ENCODE measurements around the gene S100A9.

The S100A9 gene

DNA sequence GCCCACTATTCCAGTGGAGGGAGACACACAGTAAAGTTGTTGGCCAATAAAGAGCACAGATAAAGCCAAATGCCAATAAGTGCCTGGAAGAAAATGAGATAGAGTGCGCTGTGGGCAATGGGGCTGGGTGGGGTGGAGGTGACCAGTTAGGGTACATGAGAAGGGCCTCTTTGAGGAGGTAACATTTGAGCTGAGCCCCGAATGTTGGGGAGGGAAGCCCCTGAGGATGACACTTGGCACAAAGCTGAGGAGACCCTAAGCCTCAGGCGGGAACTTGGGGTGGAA is 979 bp downstream of the S100A9 start:
- no peak overlapping the region for H3K4me3 ChIP-seq (ENCODE audit: low read depth, low read length)
- DNase-seq (ENCODE audit: low read depth): no peak
- TF ChIP-seq, protein P1, sequence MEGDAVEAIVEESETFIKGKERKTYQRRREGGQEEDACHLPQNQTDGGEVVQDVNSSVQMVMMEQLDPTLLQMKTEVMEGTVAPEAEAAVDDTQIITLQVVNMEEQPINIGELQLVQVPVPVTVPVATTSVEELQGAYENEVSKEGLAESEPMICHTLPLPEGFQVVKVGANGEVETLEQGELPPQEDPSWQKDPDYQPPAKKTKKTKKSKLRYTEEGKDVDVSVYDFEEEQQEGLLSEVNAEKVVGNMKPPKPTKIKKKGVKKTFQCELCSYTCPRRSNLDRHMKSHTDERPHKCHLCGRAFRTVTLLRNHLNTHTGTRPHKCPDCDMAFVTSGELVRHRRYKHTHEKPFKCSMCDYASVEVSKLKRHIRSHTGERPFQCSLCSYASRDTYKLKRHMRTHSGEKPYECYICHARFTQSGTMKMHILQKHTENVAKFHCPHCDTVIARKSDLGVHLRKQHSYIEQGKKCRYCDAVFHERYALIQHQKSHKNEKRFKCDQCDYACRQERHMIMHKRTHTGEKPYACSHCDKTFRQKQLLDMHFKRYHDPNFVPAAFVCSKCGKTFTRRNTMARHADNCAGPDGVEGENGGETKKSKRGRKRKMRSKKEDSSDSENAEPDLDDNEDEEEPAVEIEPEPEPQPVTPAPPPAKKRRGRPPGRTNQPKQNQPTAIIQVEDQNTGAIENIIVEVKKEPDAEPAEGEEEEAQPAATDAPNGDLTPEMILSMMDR (IDR thresholded peaks at IDR 0.05; ENCODE audit: control insufficient read depth, extremely low read depth, insufficient read depth): no peak

DNA sequence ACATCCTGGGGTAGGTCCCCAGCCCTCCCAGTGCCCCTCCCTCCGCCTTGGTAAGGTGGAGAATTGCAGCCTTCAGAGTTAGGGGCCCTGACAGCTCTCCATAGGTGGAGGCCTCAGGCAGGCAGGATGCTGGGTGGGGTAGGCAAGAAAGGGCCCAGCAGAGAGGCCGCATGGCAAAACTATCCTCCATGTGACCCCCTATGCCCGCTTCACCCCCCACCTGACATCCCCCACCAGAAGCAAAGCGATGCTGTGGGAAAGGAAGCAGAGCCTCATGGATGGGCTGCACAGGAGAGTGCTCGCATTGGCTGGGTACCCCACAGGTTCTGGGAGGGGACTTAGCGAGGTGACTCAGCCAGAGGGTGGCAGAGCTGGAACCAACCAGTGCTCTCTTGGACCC is 1.6 kb downstream of the S100A9 start:
- DNase-seq (ENCODE audit: low read depth): no peak
- H3K4me3 ChIP-seq (ENCODE audit: low read depth, low read length): no peak overlapping the region
- TF ChIP-seq, protein P1 (IDR thresholded peaks at IDR 0.05; ENCODE audit: control insufficient read depth, extremely low read depth, insufficient read depth): no peak

DNA sequence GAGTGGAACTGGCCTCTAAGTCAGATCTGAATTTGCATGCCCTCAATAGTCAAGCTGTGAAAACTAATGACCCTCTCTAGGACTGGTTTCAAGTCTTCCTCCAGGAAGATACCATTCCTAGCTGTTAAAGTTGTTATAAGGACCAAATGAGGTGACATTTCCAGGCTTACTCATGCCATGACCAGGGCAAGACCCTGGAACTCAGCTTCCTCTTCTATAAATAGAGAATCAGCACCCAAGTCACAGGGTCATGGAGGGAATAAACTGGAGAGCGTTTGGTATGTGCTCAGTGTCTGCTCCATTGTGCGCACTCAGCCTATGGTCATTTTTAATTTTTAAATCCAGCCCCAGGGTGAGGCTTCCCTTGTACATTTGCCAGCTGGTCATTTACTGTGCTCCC is 2.5 kb downstream of the S100A9 start:
- TF ChIP-seq, protein P1 (IDR thresholded peaks at IDR 0.05; ENCODE audit: control insufficient read depth, extremely low read depth, insufficient read depth): no peak
- no peak overlapping the region for H3K4me3 ChIP-seq (ENCODE audit: low read depth, low read length)
- DNase-seq (ENCODE audit: low read depth): no peak

DNA sequence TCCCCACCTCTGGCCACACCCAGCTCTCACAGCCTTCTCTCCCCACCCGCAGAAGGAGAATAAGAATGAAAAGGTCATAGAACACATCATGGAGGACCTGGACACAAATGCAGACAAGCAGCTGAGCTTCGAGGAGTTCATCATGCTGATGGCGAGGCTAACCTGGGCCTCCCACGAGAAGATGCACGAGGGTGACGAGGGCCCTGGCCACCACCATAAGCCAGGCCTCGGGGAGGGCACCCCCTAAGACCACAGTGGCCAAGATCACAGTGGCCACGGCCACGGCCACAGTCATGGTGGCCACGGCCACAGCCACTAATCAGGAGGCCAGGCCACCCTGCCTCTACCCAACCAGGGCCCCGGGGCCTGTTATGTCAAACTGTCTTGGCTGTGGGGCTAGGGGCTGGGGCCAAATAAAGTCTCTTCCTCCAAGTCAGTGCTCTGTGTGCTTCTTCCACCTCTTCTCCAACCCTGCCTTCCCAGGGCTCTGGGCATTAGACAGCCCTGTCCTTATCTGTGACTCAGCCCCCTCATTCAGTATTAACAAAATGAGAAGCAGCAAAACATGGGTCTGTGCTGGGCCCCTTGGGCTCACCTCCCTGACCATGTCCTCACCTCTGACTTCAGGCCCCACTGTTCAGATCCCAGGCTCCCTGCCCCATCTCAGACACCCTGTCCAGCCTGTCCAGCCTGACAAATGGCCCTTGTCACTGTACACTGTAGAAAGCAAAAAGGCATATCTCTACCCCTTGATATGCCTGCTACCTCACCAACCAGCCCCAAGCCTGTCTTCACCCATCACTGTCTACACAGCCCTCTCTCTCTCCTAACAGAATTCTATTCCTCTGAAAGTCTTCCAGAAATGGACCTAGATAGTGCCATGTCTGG is 3.2 kb downstream of the S100A9 start:
- H3K4me3 ChIP-seq (ENCODE audit: low read depth, low read length): no peak overlapping the region
- TF ChIP-seq, protein P1 (IDR thresholded peaks at IDR 0.05; ENCODE audit: control insufficient read depth, extremely low read depth, insufficient read depth): no peak
- DNase-seq (ENCODE audit: low read depth): no peak

DNA sequence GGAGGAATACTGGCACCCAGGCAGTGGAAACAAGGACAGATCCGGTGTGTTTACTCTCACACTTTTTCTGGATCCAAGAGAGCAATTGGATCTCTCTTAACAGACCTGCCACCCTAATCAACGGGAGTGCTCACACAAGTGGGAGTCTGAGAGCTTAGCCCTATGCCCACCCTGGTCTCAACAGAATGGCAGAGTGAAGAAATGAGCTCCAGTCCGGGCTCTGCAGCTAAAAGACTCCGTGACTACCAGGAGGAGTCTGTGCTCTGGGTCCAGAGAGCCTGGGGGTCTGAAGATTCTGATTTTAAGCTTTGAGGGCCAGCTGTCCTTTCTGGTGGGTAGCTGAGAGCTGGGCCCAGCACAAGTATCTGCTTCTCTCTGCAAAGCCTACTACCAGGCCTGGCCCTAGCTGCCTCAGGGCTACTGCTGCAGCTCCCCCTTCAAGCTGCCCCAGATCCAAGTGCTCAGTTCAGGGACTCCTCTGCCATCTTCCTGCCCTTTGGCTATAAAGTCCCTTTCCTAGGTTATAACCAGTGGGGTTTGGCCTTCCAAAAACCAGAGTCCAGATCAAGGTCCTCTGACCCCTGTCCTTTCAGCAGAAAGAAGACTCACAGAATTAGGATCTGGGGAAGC is 3.9 kb downstream of the S100A9 start:
- DNase-seq (ENCODE audit: low read depth): no peak
- TF ChIP-seq, protein P1 (IDR thresholded peaks at IDR 0.05; ENCODE audit: control insufficient read depth, extremely low read depth, insufficient read depth): no peak
- no peak overlapping the region for H3K4me3 ChIP-seq (ENCODE audit: low read depth, low read length)

DNA sequence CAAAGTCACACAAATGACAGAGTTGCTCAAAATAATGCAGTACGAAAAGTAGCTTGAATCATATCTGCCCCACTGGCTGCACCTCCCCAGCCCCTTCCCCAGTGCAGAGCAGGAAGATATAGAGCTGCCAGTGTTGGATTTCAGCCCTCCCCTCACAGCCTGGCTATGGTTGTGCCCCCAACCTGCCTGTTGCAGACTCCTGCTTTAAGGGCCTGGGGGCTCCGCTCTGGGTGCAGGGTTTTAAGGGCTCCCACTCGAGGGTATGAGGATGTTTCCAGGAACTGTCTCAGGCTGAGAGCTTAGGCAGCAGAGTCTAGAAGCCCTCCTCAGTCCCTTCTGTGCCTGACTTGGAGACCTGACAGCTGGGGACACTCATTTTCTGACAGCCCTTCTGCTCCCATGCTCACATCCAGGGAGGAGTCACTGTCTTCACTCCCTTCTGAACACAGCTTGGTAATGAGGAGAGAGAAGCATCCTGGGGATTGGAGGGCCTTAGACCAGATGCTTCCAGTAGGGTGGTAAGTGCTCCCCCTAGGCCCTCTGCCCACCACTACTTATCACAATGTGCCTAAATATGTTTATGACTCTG is 4.6 kb downstream of the S100A9 start:
- H3K4me3 ChIP-seq (ENCODE audit: low read depth, low read length): no peak overlapping the region
- no peak for DNase-seq (ENCODE audit: low read depth)
- TF ChIP-seq, protein P1 (IDR thresholded peaks at IDR 0.05; ENCODE audit: control insufficient read depth, extremely low read depth, insufficient read depth): no peak

Measured in LNCaP clone FGC (cell line).